ENCODE measurements around the gene ASB2.

DNA sequence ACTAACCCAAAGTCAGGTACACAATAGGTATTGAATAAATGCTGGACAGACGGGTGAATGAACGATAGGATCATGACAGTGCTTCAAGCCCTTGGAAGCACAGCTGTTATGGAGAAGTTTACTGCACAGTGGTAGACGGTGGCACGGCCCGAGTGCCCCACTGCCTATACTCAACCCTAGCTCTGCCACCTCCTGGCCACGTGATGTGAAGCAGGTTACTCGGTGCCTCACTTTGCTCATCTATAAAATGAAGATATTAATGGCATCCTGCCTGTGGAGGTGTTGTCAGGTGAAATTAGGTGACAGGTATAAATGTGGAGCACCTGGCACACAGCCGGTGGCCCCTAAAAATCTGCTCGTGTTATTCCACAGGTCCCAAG is 5.8 kb downstream of the ASB2 start:
- TF ChIP-seq POLR2A (IDR thresholded peaks at IDR 0.05) (no peak), POLR2AphosphoS5 (IDR thresholded peaks at IDR 0.05) (no peak)
- TF ChIP-seq, protein P1, sequence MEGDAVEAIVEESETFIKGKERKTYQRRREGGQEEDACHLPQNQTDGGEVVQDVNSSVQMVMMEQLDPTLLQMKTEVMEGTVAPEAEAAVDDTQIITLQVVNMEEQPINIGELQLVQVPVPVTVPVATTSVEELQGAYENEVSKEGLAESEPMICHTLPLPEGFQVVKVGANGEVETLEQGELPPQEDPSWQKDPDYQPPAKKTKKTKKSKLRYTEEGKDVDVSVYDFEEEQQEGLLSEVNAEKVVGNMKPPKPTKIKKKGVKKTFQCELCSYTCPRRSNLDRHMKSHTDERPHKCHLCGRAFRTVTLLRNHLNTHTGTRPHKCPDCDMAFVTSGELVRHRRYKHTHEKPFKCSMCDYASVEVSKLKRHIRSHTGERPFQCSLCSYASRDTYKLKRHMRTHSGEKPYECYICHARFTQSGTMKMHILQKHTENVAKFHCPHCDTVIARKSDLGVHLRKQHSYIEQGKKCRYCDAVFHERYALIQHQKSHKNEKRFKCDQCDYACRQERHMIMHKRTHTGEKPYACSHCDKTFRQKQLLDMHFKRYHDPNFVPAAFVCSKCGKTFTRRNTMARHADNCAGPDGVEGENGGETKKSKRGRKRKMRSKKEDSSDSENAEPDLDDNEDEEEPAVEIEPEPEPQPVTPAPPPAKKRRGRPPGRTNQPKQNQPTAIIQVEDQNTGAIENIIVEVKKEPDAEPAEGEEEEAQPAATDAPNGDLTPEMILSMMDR (IDR thresholded peaks at IDR 0.05) = peak in 1 of 7 experiments; percentile 20
